ENCODE data around the gene TNK1. TPM values are rescaled to one million over a fixed set of nuclear protein-coding genes. Genes with fewer than 3 reads are reported as not detected.

TNK1 gene
- total RNA-seq, 1 donor from 2014 or later, result 1.8 TPM

DNA sequence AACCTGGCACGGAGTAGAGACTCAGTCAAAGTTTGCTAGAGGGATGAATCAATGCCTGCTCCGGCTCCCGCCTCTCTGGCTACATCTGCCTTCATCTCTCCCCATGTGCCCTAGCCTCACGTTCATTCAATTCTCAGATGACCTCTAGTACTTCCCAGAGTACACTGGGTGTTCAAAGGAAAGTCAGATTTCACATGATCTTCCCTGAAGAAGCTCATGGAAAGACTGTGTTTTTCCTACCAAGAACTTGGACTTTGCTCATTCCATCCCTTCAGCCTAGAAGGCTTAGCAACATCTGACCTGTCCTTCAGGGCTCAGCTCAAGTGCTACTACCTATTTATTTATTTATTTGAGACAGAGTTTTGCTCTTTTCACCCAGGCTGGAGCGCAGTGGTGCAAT is 11.1 kb upstream of the TNK1 start:
- H3K27me3 ChIP-seq (ENCODE audit: low read depth), result peaks cover 21% of the 10 kb centered on the region
- no peak for DNase-seq
- H3K36me3 ChIP-seq, result no peaks in the 10 kb centered on the region
- no peak overlapping the region for H3K27ac ChIP-seq (replicated peaks)
- no peak overlapping the region for H3K4me3 ChIP-seq
- H3K9me3 ChIP-seq (replicated peaks), result no peaks in the 10 kb centered on the region
- no peaks in the 10 kb centered on the region for H3K4me1 ChIP-seq
- intact Hi-C loops (cut with micrococcal nuclease), result no loop called here
- TF ChIP-seq, protein P1, sequence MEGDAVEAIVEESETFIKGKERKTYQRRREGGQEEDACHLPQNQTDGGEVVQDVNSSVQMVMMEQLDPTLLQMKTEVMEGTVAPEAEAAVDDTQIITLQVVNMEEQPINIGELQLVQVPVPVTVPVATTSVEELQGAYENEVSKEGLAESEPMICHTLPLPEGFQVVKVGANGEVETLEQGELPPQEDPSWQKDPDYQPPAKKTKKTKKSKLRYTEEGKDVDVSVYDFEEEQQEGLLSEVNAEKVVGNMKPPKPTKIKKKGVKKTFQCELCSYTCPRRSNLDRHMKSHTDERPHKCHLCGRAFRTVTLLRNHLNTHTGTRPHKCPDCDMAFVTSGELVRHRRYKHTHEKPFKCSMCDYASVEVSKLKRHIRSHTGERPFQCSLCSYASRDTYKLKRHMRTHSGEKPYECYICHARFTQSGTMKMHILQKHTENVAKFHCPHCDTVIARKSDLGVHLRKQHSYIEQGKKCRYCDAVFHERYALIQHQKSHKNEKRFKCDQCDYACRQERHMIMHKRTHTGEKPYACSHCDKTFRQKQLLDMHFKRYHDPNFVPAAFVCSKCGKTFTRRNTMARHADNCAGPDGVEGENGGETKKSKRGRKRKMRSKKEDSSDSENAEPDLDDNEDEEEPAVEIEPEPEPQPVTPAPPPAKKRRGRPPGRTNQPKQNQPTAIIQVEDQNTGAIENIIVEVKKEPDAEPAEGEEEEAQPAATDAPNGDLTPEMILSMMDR (IDR thresholded peaks at IDR 0.05; ENCODE audit: borderline replicate concordance), result no peak

DNA sequence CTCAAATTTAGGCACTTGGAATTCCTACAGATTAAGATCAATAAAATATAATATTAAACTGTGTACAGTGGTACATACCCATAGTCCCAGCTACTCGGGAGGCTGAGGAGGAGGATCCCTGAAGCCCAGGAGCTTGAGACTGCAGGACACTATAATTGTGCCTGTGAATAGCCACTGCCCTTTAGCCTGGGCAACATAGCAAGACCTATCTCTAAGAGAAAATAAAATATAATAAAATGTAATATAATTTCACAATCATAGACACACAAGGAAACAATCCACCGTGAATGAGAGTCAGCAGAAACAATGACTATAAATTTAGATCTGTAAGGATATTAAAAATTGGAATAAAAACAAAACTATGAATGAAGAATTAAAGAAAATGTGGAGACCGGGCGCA is 10.0 kb upstream of the TNK1 start:
- Histone ChIP-seq H3K9me3 (replicated peaks) (no peaks in the 10 kb centered on the region), H3K27me3 (ENCODE audit: low read depth) (peaks cover 21% of the 10 kb centered on the region), H3K36me3 (no peaks in the 10 kb centered on the region), H3K4me3 (no peak overlapping the region), H3K4me1 (no peaks in the 10 kb centered on the region), H3K27ac (replicated peaks) (no peak overlapping the region)
- no peak for DNase-seq
- TF ChIP-seq, protein P1 (IDR thresholded peaks at IDR 0.05; ENCODE audit: borderline replicate concordance), result no peak
- intact Hi-C loops (cut with micrococcal nuclease), result no loop called here

DNA sequence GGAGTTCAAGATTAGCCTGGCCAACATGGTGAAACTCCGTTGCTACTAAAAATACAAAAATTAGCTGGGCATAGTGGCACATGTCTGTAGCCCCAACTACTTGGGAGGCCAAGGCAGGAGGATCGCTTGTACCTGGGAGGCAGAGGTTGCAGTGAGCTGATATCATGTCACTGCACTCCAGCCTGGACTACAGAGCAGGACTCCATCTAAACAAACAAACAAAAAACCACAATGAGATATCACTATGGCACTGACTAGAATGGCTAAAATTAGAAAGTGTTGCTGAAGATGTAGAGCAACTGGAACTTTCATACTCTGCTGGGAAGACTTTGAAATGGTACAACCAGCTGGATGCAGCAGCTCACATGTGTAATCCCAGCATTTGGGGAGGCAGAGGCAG is 6.5 kb upstream of the TNK1 start:
- Histone ChIP-seq H3K36me3 (no peaks in the 10 kb centered on the region), H3K9me3 (replicated peaks) (no peaks in the 10 kb centered on the region), H3K27me3 (ENCODE audit: low read depth) (peaks cover 12% of the 10 kb centered on the region), H3K4me1 (no peaks in the 10 kb centered on the region), H3K27ac (replicated peaks) (no peak overlapping the region), H3K4me3 (no peak overlapping the region)
- intact Hi-C loops (cut with micrococcal nuclease), result no loop called here
- DNase-seq, result no peak
- TF ChIP-seq, protein P1 (IDR thresholded peaks at IDR 0.05; ENCODE audit: borderline replicate concordance), result no peak

DNA sequence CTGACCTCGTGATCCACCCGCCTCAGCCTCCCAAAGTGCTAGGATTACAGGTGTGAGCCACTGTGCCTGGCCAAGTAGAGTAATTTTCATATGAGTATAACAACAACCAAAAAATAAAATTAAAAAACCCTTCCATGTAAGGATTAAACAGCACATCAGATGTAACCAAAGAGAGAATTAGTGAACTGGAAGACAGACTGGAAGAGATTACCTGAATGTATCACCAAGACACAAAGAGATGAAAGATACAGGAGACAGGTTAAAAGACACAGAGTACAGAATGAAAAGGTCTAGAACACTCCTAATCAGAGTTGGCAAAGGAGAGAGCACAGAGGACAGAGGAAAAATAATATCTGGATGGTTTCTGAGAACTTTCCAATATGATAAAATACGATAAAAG is 1.8 kb upstream of the TNK1 start:
- intact Hi-C loops (cut with micrococcal nuclease), result no loop called here
- H3K9me3 ChIP-seq (replicated peaks), result no peaks in the 10 kb centered on the region
- no peak for DNase-seq
- H3K4me3 ChIP-seq, result no peak overlapping the region
- TF ChIP-seq, protein P1 (IDR thresholded peaks at IDR 0.05; ENCODE audit: borderline replicate concordance), result no peak
- H3K27ac ChIP-seq (replicated peaks), result no peak overlapping the region
- H3K4me1 ChIP-seq, result peaks cover 32% of the 10 kb centered on the region
- H3K27me3 ChIP-seq (ENCODE audit: low read depth), result peaks cover 20% of the 10 kb centered on the region
- no peaks in the 10 kb centered on the region for H3K36me3 ChIP-seq

DNA sequence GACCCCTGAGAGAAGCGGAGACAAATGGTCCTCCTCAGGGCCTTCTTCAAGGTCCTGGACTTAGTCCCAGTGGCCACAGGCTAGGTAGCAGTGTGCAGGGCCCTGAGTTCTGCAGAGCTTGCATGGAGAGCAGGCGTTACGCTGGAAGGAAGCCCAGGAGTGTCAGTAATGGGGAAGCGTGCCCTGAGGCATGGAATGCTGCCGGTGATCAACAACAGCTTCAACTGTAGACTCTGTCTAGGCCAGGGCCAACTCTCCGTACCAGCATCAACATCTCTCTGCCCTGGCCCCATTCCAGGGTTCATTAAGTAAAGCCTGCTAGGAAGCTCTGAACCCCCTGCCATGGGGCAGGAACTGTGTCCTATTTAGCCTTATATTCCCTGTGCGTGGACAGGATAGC is 568 bp upstream of the TNK1 start:
- TF ChIP-seq, protein P1 (IDR thresholded peaks at IDR 0.05; ENCODE audit: borderline replicate concordance), result peak; percentile 15
- Histone ChIP-seq H3K4me3 (peak overlapping the region; percentile 63), H3K27me3 (ENCODE audit: low read depth) (peaks cover 20% of the 10 kb centered on the region), H3K9me3 (replicated peaks) (no peaks in the 10 kb centered on the region), H3K27ac (replicated peaks) (peak overlapping the region; percentile 65), H3K4me1 (peaks cover 35% of the 10 kb centered on the region), H3K36me3 (no peaks in the 10 kb centered on the region)
- intact Hi-C loops (cut with micrococcal nuclease), result no loop called here
- DNase-seq, result peak; percentile 63

DNA sequence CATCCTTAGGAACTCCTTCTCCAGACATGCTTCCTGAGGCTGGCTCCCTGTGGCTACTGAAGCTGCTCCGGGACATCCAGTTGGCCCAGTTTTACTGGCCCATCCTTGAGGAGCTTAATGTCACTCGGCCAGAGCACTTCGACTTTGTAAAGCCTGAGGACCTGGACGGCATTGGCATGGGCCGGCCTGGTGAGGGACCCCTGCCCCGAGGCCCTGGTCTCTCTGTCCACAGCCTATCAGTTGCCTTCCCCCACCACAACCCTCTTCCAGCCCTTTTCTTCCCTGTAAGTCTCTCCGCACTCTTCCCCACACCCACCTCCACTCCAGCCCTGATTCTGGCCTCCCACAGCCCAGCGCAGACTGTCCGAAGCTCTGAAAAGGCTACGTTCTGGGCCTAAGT is 2.0 kb downstream of the TNK1 start:
- no peak for DNase-seq
- Histone ChIP-seq H3K27ac (replicated peaks) (no peak overlapping the region), H3K4me1 (peaks cover 35% of the 10 kb centered on the region), H3K9me3 (replicated peaks) (no peaks in the 10 kb centered on the region), H3K4me3 (no peak overlapping the region), H3K36me3 (no peaks in the 10 kb centered on the region), H3K27me3 (ENCODE audit: low read depth) (peaks cover 20% of the 10 kb centered on the region)
- intact Hi-C loops (cut with micrococcal nuclease), result no loop called here
- TF ChIP-seq, protein P1 (IDR thresholded peaks at IDR 0.05; ENCODE audit: borderline replicate concordance), result no peak
